Measurements from ENCODE around the gene RB1.

RB1 gene

DNA sequence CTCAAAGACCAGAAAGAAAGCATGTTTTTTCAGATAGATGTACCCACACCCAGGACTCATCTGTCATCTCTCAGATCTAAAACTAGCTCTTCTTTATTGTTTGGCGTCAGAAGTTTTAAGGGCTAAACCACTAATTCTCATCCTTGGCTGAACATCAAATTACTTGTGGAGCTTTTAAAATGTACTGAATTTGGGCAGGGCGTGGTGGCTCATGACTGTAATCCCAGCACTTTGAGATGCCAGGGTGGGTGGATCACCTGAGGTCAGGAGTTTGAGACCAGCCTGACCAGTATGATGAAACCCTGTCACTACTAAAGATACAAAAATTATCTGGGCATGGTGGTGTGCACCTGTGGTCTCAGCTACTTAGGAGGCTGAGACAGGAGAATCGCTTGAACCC, 181.9 kb downstream of the RB1 start:
- in situ Hi-C loops (cut with HindIII; ENCODE audit: low pct_ligation_motif_present, low sequenced_read_pairs): no loop called here
- no peak overlapping the region for H3K4me3 ChIP-seq (ENCODE audit: low read depth, low read length)
- DNase-seq: no peak
- H3K36me3 ChIP-seq (replicated peaks): no peaks in the 10 kb centered on the region
- TF ChIP-seq, protein P1, sequence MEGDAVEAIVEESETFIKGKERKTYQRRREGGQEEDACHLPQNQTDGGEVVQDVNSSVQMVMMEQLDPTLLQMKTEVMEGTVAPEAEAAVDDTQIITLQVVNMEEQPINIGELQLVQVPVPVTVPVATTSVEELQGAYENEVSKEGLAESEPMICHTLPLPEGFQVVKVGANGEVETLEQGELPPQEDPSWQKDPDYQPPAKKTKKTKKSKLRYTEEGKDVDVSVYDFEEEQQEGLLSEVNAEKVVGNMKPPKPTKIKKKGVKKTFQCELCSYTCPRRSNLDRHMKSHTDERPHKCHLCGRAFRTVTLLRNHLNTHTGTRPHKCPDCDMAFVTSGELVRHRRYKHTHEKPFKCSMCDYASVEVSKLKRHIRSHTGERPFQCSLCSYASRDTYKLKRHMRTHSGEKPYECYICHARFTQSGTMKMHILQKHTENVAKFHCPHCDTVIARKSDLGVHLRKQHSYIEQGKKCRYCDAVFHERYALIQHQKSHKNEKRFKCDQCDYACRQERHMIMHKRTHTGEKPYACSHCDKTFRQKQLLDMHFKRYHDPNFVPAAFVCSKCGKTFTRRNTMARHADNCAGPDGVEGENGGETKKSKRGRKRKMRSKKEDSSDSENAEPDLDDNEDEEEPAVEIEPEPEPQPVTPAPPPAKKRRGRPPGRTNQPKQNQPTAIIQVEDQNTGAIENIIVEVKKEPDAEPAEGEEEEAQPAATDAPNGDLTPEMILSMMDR (IDR thresholded peaks at IDR 0.05; ENCODE audit: low read depth, low read length, missing control alignments): no peak
- H3K27me3 ChIP-seq (replicated peaks): no peaks in the 10 kb centered on the region
- H3K27ac ChIP-seq: no peak overlapping the region

DNA sequence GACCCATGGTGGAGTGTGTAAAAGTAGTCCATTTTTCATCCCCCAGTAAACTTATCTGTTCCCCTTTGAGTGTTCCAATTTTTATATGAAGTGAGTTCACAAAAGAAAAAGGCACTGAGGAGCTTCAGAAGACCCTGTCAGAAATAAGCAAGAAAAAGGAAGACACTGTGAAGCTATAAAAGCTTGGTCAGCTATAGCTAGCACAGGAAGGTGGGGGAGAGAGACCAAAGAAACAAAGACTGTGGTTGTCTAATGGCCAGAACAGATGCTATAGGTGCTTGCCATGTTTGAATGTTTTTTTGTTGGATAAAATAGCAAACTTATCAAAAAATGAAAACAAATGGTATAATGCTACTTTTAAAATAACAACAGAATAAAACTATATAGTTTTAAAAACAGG, 182.8 kb downstream of the RB1 start:
- Histone ChIP-seq H3K27me3 (replicated peaks) (no peaks in the 10 kb centered on the region), H3K36me3 (replicated peaks) (no peaks in the 10 kb centered on the region), H3K27ac (no peak overlapping the region), H3K4me3 (ENCODE audit: low read depth, low read length) (no peak overlapping the region)
- in situ Hi-C loops (cut with HindIII; ENCODE audit: low pct_ligation_motif_present, low sequenced_read_pairs): no loop called here
- TF ChIP-seq, protein P1 (IDR thresholded peaks at IDR 0.05; ENCODE audit: low read depth, low read length, missing control alignments): no peak
- no peak for DNase-seq

- no peaks in the 10 kb centered on the region for H3K36me3 ChIP-seq (replicated peaks)
- DNase-seq: no peak
- no peak overlapping the region for H3K4me3 ChIP-seq (ENCODE audit: low read depth, low read length)
- no peaks in the 10 kb centered on the region for H3K27me3 ChIP-seq (replicated peaks)
- no peak overlapping the region for H3K27ac ChIP-seq
- in situ Hi-C loops (cut with HindIII; ENCODE audit: low pct_ligation_motif_present, low sequenced_read_pairs): no loop called here
- TF ChIP-seq, protein P1 (IDR thresholded peaks at IDR 0.05; ENCODE audit: low read depth, low read length, missing control alignments): no peak
These were observed 183.3 kb downstream of the RB1 start for GRCh38 chr13:48486836-48487235.

GRCh38 chr13:48487968-48488367, 184.4 kb downstream of the RB1 start:
- H3K27me3 ChIP-seq (replicated peaks): no peaks in the 10 kb centered on the region
- H3K4me3 ChIP-seq (ENCODE audit: low read depth, low read length): no peak overlapping the region
- TF ChIP-seq, protein P1 (IDR thresholded peaks at IDR 0.05; ENCODE audit: low read depth, low read length, missing control alignments): no peak
- no peak overlapping the region for H3K27ac ChIP-seq
- in situ Hi-C loops (cut with HindIII; ENCODE audit: low pct_ligation_motif_present, low sequenced_read_pairs): no loop called here
- no peaks in the 10 kb centered on the region for H3K36me3 ChIP-seq (replicated peaks)
- no peak for DNase-seq

GRCh38 chr13:48488995-48489394, 185.4 kb downstream of the RB1 start:
- no peak overlapping the region for H3K27ac ChIP-seq
- H3K36me3 ChIP-seq (replicated peaks): no peaks in the 10 kb centered on the region
- H3K27me3 ChIP-seq (replicated peaks): no peaks in the 10 kb centered on the region
- no peak for DNase-seq
- in situ Hi-C loops (cut with HindIII; ENCODE audit: low pct_ligation_motif_present, low sequenced_read_pairs): no loop called here
- TF ChIP-seq, protein P1 (IDR thresholded peaks at IDR 0.05; ENCODE audit: low read depth, low read length, missing control alignments): no peak
- H3K4me3 ChIP-seq (ENCODE audit: low read depth, low read length): no peak overlapping the region

DNA sequence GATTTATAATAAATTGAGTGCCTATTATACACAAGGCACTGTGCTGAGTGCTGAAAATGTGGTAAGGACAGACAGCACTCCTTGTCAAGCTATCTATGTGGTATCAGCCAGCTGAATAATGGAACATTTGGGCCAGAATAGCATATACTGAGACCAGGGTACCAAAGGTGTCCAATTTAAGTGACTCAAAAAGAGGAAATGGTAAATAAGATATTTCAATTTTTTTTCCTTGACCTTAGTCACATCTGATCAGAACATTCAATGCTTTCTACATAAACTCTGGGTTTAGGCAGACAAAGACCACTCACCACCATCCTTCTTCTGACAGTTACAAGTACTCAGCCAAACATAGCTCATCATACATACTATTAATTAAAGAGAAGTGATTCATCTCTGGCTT, 186.1 kb downstream of the RB1 start:
- no peak for DNase-seq
- no peaks in the 10 kb centered on the region for H3K36me3 ChIP-seq (replicated peaks)
- H3K4me3 ChIP-seq (ENCODE audit: low read depth, low read length): no peak overlapping the region
- no peaks in the 10 kb centered on the region for H3K27me3 ChIP-seq (replicated peaks)
- in situ Hi-C loops (cut with HindIII; ENCODE audit: low pct_ligation_motif_present, low sequenced_read_pairs): no loop called here
- no peak overlapping the region for H3K27ac ChIP-seq
- TF ChIP-seq, protein P1 (IDR thresholded peaks at IDR 0.05; ENCODE audit: low read depth, low read length, missing control alignments): no peak
